GM12878 (cell line): ENCODE results near the gene MRGPRG.

Experiments
- EP300 ChIP-seq, 2 experiments: fragments of 150-350 bp in 1 of 2; IDR thresholded peaks; 2 replicates each; pipeline ENCODE4 v1.6.1; 2011 to 2012; ENCODE audit warnings: low read depth in 2 of 2, low read length in 2 of 2, borderline replicate concordance in 1 of 2, improper control_type of control experiment in 1 of 2, inconsistent platforms in 1 of 2; ENCODE audit not compliant: control insufficient read depth in 1 of 2
- JUNB ChIP-seq: IDR thresholded peaks from 2 replicates; pipeline ENCODE4 v1.6.1; 2016; ENCODE audit warnings: antibody characterized with exemption, mild to moderate bottlenecking
- KDM1A ChIP-seq: fragments of 200-600 bp; sonication (generic); IDR thresholded peaks from 2 replicates; pipeline ENCODE4 v1.6.1; 2016; ENCODE audit warnings: borderline replicate concordance
- NR2C2 ChIP-seq: IDR thresholded peaks from 2 replicates; pipeline ENCODE4 v1.6.1; 2011; ENCODE audit warnings: borderline replicate concordance, low read depth; ENCODE audit not compliant: control insufficient read depth, insufficient read length
- NRF1 ChIP-seq: conservative IDR thresholded peaks from 2 replicates; pipeline ENCODE4 v1.6.1; 2011; ENCODE audit warnings: mild to moderate bottlenecking, low read depth, low read length, improper control_type of control experiment
- TCF3 ChIP-seq: IDR thresholded peaks from 2 replicates; pipeline ENCODE4 v1.6.1; 2012; ENCODE audit warnings: low read depth, mild to moderate bottlenecking, low read length, borderline replicate concordance; ENCODE audit not compliant: insufficient read depth
- ZBED1 ChIP-seq: IDR thresholded peaks from 2 replicates; pipeline ENCODE4 v1.6.1; 2016; ENCODE audit warnings: borderline replicate concordance
- TF ChIP-seq, protein P1 (sequence below), 3 experiments: IDR thresholded peaks in 2 of 3; conservative IDR thresholded peaks in 1 of 3; 2 replicates each; pipeline ENCODE4 v1.5.1; 2011; ENCODE audit warnings: low read depth in 3 of 3, low read length in 3 of 3, mild to moderate bottlenecking in 3 of 3, control low read depth in 2 of 3, moderate library complexity in 2 of 3, inconsistent platforms in 1 of 3, mixed read lengths in 1 of 3; ENCODE audit not compliant: control insufficient read depth in 2 of 3, insufficient read depth in 1 of 3; ENCODE audit errors: extremely low read depth in 1 of 3

DNA sequence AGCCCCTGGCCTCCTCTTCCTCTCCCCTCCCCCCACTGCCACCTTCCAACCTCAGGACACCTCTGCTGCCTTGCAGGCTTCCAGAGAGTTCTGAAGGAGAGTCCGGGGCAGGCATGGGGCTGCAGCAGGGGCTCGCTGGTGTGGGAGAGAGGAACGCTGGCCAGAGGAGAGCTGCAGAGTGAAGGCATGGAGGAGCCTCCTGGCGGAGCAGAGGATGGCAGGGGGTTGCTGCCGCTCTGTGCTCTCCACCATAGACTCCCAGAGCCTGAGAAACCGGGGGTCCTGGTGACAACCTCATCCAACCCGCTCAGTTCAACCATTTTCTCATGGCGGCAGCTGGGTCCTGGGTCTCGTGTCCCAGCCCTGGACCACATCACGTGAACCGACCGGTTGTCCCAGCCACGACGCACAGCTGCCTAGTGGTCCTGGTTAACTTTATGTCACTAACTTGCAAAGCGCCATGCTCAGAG lies 17.5 kb downstream of the MRGPRG start:
- no peak for TF ChIP-seq NRF1
- TF ChIP-seq JUNB = no peak
- no peak for TF ChIP-seq EP300 (IDR thresholded peaks at IDR 0.05; ENCODE audit: borderline replicate concordance in 1 of 2, control insufficient read depth in 1 of 2, low read depth in 2 of 2, low read length in 2 of 2)
- no peak for TF ChIP-seq NR2C2
- TF ChIP-seq, protein P1, sequence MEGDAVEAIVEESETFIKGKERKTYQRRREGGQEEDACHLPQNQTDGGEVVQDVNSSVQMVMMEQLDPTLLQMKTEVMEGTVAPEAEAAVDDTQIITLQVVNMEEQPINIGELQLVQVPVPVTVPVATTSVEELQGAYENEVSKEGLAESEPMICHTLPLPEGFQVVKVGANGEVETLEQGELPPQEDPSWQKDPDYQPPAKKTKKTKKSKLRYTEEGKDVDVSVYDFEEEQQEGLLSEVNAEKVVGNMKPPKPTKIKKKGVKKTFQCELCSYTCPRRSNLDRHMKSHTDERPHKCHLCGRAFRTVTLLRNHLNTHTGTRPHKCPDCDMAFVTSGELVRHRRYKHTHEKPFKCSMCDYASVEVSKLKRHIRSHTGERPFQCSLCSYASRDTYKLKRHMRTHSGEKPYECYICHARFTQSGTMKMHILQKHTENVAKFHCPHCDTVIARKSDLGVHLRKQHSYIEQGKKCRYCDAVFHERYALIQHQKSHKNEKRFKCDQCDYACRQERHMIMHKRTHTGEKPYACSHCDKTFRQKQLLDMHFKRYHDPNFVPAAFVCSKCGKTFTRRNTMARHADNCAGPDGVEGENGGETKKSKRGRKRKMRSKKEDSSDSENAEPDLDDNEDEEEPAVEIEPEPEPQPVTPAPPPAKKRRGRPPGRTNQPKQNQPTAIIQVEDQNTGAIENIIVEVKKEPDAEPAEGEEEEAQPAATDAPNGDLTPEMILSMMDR (IDR thresholded peaks at IDR 0.05 in 2 of 3, conservative IDR thresholded peaks at IDR 0.05 in 1 of 3; ENCODE audit: control insufficient read depth in 2 of 3, extremely low read depth in 1 of 3, insufficient read depth in 1 of 3, low read depth in 3 of 3, low read length in 3 of 3) = no peak
- TF ChIP-seq ZBED1 = no peak
- TF ChIP-seq TCF3 = no peak
- no peak for TF ChIP-seq KDM1A
